Midbrain (tissue), 1 donor: ENCODE data around the gene MYO5B.
"Not testable (repeated sequence)": the region's sequence is repeated elsewhere in the genome, so short reads cannot be mapped to it uniquely, and the experiment has no call there.

Source experiments
- DNase-seq: peaks from one replicate; lab custom pipeline; 2025; lab: John Stamatoyannopoulos, UW

Gene MYO5B

DNA sequence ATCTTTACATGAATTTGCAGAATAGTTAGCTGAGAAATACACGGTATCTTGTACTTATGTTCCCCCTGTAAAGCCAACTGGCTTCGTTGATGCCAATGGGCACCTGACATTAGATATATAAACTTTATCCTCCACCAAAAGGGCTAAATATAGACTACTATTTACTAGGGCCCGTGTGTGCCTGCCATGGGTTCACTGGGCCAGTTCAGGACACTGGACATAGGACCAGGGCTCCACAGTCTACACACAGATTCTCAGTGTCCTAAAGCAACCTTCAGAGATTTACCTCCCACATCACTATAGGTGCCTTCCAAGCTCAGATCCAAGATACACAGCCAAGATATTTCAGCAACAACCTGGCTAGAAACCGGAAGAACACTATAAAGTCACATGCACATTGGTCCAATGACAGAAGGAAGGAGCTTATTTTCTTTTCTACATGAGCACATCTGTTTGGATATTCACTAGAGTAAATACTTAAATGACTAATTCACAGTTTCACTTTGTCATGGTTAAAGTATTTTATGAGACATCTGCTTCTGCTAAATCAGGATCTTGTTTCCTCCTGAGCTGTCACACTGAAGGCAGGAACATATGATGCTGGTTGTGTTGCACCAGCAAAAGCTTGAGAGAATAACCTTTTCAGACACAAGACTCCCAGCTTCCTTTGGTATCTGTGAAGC lies 95.1 kb downstream of the MYO5B start:
- DNase-seq = no peak

DNA sequence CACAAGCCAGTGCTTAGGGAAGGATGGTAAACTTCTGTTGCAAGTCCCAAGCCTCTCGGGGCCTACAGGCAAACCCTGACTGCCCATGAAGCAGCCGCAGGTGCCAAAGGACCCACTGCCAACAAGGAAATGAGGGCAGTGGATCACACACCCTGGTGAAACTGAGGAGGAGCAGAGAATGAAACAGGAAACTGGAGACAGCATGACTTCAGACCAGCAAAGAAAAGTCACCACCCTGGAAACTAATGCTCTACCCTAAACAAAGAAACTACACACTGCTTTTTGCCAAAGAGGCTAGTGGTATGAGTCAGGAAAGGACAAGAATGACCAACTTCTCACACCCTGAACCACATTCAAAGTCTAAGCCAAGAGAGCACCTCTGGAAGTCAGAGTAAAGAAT lies 97.2 kb downstream of the MYO5B start:
- no peak for DNase-seq

DNA sequence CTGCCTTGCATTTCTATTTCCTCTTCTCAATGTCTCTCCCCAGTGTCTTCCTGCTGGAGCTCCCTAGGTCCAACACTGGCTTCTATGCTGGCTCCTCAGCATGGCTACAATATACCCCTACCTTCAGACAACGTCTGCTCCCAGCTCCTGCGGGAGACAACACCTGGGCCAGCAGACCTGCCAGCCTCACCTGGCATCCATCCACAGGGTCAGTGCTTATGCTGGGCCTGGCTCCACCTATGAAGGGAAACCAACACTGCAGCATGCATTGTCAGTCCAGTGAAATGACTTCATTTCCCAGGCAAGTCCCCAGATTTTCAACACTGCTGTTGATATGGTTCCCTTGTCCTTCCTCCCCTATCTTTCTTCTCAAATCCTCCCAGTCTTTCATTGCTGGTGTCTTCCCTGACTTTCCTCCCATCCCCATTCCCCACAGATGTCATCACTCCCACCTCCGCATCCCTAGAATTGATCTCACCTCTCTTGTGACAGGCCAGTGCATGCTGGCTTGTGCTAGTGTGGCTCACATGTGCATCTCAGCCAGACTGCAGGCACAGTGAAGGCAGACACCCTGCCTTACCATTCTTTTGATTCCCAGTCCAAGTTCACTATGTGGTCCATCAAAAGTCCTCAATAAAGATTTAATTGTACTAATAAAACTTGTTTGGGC lies 98.0 kb downstream of the MYO5B start:
- DNase-seq = no peak

DNA sequence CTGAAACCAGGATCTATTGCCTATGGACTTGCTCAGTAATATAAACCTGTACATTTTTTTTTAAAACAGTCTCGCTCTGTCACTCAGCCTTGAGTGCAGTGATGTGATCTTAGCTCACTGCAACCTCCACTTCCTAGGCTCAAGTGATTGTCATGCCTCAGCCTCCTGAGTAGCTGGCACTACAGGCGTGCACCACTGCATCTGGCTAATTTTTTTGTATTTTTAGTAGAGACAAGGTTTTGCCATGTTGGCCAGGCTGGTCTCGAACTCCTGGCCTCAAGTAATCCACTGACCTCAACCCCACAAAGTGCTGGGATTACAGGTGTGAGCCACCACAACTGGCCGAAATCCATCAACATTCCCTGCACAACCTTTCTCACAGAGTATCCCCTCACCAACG lies 100.2 kb downstream of the MYO5B start:
- DNase-seq = not testable (repeated sequence)

DNA sequence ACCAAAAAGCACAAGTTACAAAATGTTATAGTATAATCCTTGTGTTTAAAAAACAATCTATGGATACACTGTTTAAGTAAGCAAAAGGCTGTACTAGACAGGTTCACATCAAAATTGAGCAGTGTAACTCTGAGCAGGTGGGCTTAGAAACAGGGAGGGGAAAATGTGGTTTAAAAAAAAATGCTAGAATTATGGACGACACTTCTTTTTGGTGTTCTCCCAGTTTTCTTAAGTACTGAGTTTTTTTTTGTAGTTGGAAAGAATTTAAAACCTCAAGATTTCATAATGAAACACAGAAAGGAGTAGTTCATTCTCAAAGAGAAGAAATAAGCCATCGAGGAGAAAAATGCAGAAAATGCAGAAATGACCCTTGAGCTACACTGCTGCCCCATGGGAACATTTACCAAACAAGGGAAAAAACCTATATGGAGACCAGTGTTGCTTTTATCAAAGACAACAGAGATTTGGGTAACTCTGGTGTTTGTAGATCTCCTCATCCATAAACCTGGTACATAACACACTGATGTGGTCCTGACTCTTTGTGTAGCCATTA lies 100.7 kb downstream of the MYO5B start:
- no peak for DNase-seq

DNA sequence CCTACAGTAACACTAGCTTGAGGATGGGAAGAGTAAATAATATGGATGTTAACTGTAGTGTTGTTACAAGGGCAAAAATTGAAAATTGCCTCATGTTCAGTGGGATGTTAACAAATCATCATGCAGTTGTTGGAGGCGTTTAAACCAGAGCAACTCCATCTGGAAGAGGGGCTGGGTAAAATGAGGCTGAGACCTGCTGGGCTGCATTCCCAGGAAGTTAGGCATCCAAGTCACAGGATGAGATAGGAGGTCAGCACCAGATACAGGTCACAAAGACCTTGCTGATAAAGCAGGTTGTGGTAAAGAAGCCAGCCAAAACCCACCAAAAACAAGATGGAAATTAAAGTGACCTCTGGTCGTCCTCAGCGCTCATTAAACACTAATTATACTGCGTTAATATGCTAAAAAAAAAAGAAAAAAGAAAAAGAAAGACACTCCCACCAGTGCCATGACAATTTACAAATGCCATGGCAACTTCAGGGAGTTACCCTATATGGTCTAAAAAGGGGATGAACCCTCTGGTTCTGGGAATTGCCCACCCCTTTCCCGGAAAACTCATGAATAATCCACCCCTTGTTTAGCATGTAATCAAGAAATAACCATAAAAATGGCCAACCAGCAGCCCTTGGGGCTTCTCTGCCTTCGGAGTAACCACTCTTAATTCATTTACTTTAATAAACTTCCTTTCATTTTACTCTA lies 101.4 kb downstream of the MYO5B start:
- DNase-seq = no peak

DNA sequence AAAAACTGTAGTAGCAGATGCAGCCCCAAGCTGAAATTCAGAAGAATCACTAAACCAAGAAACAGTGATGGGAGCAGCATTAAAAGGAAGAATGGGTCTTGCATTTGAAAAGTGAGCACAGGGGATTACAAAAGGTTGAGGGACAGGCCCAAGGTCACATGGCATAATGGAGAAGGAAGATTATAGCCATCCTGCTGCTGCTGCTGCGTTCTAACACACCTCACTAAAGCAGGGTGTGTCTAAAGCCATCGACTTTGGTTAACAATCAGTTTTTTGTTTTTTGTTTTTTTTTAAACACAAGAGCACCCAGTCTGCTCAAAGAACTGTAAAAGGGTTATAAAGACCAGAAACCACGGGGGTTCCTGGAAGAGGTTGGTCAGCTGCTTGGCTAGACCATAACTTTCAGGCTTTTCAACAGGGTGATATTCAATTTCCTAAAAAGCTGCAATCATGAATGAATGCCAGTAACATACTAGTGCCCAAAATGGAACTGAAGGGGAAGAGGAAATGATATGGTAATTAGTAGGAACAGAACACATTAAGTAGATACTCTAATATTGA lies 102.6 kb downstream of the MYO5B start:
- no peak for DNase-seq

DNA sequence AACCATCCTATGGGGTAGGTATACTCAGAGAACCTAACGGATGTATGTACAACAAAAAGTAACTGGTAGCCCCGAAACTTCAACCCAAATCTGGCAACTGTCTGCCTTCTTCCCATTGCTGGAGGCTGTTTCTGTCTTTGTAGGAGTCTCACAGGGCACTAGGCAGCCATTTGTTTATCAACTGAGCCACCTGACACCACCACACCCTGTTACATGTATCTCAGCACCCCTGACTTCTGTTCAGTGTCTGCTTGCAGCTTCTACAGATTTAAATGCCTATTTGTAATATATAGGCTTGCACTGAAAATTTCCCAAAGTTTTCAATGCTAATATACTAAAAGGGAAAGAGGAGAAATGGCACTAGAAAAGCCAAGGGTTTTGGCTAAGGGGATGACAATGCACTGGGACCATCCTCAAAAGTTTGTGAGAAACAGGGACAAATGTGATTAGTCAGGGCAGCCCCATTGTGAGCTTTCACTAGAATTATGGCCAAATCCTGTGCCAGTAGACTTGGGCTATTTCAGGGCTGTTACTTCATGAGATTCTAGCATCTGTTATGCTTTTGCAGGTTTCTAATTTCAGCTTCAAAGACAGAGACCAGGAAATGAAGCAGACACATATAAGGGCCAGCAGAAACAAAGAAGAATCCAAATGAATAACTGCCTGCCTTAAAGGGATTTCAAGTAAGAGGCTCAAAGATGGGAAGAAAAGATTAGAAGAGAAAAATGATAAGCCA lies 103.3 kb downstream of the MYO5B start:
- no peak for DNase-seq

DNA sequence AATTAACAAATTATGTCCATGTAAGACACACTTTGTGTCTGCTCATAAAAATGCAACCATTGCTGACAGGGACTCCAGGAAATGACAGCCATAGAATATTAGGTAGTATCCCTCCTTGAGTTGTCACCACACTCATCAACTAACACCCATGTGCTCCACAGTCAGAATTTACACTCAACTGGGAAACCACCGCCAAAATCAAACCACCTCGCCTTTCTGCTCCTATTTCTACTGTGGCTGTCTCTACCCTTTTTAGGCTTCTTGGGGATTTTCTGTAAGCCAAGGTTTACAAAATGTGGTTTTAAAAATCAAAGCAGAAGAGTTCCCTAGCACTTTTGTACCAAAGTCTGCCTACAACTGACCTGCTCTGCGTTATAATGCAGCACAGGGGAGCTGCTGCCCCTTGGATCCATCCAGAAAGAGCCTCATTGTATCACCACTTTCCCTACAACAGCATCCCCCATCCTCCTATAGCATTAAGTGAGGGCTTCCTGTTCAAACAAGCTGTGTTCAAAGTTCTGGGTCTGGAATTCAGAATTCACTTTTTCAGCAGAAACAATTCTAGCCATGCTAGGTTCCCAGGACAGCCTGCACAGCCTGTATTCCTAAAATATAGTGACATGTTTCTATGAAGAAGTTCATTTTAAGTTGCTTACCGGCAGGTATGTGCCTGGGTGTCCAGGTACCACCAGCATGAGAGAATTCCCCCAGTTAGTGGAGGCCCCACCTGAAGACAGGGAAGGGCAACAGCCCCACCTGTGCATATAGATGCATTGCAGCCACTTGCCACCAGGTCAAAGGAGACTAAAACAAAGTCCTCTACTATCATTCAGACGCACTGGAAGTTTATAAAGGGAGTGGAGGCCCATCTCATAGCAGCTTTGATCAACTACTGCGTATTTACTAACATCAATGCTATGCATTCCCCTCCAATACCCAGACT lies 104.3 kb downstream of the MYO5B start:
- no peak for DNase-seq

DNA sequence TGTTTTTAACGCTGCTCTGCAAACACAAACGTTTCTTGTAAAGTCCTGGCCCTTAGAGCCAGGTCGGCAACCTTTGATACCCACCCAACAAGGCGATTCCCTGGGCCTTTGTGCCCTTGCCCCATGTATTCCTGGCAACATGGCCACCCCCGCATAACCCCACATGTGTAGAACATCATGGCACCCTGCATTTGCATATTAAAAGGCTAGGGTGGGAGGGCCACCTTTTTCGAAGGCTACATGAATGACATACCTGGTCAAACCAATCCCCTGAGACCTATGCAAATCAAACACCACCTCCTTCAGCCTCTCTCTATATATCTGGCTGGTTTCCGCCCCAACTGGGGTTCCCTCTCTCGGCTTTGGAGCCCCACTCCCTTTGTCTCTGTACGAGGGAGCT lies 105.2 kb downstream of the MYO5B start:
- DNase-seq = no peak

DNA sequence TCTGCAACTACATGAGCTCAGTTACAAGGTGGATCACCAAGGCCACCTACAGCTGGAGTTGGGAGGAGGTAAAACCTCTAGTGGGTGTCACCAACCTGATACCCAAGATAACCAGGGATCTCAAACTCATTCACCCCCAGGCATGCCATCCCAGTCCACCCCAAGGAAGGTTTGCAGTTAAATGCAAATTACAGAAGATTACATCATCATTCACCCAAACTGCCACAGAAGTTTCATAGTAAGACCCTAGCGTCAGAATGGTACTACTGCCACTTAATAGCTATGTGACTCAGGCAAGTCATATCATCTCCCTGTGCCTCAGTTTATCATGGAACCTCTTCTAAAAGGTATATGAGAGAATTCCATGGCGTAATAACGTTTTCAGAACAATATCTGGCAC lies 111.2 kb downstream of the MYO5B start:
- DNase-seq = no peak

DNA sequence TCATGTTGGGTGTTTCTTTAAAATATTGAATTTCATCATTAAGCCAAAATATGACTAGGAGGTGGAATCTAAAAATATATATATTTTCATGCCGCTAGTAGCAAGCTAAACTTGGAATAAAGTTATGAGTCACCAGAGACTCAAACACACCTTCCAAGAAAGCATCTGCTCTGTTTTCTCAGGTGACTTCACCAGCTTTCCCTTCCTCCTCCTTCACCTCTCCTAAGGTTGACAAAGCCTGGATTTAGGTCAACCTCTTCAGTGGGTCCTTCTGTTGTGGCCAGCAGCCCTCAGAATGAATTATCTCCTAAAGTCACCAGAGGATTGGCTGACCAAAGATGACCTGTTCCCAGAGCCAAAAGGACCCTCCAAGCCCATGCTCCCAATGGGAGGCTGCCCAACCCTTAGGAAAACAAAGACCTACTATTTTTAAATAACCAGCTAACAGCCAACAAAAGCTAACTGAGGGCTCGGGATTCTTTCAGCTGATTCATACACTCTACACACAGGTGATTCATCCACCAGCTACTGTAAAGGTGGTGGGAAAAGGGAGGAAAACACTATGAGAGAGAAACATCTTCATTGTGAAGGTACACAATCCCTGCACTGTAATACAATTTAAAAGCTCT lies 113.9 kb downstream of the MYO5B start:
- no peak for DNase-seq

DNA sequence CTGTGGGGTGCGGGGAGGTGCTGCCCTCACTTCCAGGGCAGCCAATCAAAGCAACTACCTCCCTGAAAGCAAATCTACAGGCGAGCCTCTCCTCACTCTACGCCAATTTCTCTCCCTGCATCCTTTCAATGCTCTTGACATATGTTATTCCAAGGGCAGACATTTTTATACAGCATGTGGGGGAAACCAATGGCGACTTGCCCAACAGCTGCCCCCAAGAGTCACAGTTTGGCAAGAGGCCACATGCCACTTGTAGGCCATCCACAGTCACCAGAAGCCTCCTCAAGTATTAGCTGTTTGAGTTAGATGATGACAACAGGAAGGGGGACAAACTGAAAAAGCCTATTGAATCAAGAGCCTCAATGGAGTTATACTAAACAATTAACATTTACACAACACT lies 114.6 kb downstream of the MYO5B start:
- DNase-seq = no peak

DNA sequence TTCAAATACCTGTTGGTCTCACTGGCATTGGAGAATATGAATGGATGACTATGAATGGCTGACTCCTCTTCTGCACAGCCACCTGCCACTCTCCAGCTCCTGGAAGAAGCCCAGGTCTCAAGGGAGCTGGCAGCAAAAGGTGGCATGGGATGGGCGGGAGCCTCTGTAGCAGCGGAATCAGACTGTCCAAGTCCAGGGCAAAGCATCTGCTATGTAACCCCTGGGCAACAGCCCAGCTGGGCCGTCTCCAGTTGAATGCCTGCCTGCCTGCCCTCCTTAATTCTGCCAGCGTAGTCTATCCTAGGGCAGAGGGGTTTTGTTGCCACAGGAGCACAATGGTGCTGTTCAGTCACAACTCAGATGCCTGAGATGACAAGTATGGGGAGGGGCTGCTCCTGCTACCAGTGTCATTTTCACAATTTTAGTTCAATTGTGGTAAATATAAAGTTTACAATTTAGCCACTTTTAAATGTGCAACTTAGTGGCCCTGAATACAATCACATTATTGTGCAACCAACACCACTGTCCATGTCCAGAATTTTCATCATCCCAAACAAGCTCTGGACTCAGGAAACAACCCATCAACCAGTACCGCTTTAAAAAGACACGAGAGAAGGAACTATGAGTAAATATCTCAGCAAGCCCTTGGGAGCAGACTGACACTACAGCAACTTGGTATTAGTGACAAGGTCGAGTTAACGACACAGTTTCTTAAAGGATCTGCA lies 115.2 kb downstream of the MYO5B start:
- DNase-seq = peak; percentile 74

DNA sequence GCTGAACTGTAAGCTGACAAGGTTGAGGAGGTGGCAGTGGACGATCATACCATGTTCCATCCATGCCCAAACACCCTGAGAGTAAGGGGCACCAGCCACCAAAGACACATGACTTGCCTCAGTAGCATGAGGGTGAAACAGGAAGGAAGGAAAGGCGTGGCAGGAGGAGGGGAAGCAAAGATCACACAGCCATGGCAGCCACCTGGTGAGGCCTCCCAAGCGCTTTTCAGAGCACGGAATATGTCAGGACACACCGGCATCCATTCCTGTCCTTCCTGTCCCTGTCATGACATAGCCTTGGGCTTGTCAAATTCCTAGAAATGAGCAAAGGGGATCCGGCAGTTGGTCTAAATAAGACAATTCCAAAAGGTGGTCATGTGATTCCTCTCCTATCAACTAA lies 118.7 kb downstream of the MYO5B start:
- DNase-seq = no peak

DNA sequence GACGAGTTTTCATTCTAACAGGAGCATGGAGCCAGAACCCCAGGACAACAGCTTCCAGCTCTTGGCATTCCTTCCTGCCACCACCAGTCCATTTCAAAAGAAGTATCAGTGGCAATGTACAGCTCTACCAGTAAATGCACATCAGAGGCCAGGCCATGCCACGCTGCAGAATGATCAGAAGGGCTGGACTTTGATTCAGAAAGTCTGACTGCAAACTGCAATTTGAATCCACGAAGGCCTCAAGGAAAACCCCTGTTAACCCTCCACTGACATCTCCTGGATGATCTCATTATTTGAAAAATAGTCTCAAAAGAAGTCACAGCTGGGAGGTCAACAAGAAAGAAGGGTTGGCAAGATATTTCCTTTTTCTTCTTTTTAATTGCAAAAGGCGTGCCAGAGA lies 119.2 kb downstream of the MYO5B start:
- no peak for DNase-seq

DNA sequence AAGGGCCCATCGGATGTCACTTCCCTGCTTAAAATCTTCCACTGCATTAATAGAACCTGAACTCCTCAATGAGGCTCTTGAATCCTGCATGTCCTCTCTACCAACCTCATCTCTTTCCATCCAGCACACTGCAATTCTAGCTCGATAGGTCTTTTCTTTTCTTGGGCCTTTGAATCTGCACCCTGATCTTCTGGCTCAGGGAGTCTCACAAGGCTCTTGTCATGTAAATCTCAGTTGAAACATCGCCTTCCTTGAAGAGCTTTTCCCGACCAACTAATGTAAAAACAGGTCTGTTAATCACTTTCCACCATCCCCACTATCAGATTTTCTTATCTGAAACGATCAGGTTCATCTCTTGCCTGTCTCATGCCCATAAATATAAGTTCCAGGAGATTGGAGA lies 120.5 kb downstream of the MYO5B start:
- no peak for DNase-seq

DNA sequence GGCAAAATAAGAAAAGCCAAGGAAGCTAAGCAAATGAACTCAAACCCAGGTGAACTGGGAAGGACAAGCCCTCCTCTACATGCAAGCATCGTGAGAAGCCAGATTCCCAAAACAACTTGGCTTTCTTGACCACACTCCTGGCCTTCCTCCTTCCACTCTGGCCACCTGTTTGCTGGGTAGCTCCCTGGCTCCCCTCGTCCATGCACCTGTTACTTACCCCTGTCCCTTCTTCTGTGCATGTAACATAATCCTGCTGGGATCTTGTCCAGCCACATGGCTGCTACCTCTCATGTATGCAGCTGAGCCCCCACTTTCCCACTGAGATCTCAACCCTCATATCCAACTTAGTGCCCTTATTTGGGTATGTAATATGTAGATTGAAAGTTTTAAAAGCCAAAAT lies 121.6 kb downstream of the MYO5B start:
- DNase-seq = no peak

DNA sequence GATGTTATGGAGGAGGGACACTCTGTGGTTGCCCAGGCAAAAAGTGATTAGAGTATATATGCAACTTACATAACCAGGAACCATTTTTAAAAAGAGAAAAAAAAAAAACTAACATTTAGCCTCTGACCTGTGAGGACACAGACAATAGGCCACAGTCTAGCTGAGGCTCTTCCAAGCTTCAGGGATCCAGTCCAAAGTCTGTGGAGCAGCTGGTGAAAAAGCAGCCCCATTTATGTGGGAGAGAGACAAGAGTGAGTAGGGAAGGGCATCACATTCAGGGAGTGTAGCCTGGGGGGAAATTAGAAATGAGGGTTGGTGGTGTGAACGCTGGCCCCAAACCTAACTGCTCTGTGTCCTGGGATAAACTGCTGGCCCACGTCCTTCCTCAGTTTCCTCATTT lies 122.8 kb downstream of the MYO5B start:
- no peak for DNase-seq

DNA sequence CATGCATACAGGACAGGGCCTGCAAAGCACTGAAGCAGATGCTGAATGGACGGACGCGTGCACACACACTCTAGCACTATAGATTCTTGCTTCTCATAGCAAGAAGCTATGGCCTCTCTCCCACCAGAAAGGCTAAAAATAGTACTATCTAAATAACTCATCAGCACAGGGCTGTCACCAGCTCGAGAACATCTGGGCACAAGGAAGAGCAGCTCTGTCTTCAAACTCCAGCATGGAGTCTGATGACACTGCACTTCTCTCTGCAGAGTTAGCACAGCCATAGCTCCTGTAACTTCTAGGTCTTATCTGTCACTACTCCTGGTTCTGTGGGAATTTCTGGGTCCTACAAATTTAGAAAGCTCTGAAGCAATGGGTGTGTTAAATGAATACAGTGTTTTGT lies 123.5 kb downstream of the MYO5B start:
- DNase-seq = no peak
